GM18870 (cell line): ENCODE data around the gene CACNA1C.
"Not testable (repeated sequence)": the region's sequence is repeated elsewhere in the genome, so short reads cannot be mapped to it uniquely, and the experiment has no call there.

Experiments
- ATAC-seq: cut with Tn5 transposase; IDR thresholded peaks from one replicate; pipeline ENCODE4 v1.9.1; 2021; ENCODE audit warnings: moderate library complexity; ENCODE audit not compliant: unreplicated experiment

Gene CACNA1C

DNA sequence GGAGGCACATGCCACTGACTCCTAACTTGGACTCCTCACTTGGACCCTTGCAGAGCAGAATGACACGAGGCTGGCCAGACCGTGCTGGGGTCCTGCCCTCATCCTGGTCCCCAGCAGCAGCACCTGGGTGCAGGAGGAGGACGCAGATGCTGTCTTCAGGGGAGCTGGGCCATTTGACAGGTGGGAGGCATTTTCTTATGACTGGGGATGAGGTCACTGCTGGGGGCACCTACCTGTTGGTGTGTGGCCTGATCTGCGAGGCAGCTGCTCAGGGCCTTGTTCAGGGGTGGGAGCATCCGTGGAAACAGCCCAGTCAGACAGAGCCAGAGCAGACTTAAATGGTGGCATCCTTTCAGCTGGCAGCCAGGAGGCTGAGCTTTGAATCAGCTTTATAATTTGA is 57.3 kb downstream of the CACNA1C start:
- no peak for ATAC-seq

DNA sequence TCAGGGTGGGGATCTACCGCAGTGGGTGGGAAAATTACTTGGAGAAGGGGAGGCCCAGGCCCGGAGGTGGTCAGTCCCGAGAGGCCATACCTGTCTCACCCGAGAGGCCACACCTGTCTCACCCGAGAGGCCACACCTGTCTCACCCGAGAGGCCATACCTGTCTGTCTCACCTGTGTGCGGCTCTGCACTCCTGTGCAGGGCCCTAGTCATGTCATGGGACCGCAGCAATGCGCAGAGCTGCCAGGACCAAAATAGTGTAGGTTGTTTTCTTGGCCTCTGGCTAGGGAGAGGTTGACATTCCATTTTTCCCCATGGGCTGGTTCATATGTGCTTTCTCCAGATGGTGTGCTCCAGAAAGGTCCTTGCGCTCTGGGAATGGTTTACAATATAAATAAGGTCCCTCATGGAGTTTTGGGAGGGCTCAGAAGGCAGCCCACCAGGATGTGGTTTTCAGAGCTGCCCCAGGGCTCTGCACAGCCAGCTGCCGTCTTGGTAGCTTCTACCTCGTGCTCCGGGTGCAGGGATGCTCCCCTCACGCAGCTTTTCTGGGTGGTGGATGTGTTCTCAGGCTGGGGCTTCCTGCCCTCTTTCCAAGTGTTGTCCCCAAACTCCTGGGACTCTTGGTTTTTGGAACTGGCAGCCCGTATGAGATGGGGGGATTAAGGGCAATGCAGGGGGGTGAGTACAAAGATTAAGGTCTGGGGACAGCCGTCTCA is 58.2 kb downstream of the CACNA1C start:
- ATAC-seq, result no peak

DNA sequence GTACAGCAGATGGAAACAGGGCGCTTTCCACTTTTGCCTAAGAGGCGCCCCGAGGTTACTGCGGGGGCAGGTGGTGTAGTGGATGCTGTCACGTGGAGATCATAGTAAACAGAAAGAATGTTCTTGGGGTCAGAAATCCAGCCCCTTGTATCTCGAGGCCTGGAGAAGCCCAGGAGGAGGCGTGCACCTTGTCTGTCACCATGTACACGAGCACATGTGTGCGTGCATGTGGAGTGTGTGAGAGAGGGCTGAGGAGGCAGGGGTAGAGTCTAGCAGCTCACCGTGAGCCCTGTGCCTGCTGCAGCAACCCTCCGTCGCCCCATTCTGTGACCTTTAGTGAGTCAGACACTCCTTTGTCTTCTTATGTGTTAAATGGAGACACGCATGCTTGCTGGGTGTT is 59.0 kb downstream of the CACNA1C start:
- ATAC-seq, result no peak

DNA sequence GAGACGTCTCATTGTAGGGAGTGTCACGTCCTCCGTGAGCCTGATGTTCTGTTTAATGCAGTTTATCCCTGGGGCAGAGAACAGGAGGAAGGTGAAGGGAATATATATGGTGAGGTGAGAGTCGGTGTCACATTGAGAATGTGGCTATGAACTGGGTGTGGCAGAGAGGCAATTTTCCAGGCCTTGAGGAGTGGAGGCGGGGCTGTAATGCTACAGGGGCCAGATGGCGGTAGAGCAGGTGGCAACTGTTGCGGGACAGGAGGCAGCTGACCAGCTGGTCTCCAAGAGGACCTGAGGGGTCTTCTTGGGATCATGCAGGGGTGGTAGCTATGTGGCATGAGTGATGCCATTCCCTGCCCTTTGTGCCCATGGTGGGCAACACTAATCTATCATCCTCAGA is 59.6 kb downstream of the CACNA1C start:
- no peak for ATAC-seq

DNA sequence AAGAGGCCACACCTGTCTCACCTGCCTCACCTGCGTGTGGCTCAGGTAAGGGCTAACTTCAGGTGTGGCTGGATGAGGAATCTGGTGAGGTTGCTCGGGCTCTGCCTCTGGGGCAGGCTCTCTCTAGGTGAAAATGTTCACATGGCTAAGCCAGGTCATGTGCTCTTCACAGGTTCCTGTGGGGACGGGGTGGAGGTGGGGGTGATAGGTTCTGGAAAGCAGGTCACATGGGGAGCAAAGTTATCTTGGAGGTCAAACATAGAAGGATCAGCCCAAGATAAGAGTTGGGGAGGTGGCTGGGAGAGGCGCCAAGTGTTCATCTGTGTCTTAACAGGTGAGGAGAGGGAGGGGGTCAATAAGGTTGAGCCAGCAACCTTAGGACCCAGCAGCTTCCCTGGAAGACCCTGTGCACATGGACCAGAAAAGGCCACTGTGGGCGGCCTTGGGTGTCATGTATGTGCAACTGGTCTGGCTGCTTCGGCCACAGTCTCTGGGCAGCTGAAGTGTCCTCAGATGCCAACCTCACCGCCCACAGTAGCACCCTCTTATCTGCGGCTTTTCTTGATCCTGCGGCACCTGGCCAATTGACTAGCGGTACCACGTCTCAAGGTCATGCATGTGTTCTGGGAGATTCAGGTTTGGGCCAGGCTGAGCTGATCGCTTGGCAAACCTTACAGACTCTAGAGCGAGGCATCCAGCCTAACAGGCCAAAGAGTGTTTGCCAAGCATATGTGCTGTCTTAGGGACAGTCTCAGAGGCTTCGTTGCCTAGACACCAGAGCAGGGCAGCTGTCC is 60.5 kb downstream of the CACNA1C start:
- no peak for ATAC-seq

DNA sequence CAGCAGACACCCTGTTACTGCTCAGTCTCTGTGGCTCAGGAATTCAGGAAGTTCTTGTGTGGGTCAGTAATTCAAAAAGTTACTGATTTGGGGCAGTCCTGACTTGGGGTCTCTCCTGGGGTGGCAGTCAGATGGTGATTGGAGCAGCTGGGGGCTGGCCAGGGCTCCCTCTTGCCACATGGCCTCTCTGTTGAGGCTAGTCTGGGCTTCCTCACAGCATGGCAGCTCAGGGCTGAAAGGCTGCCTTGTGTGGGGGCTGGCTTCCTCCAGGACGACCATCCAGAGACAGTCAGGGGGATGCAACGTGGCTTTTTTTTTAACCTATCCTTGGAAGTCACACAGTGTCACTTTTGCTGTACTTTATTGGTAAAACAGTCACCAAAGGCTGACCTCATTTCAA is 61.3 kb downstream of the CACNA1C start:
- no peak for ATAC-seq

DNA sequence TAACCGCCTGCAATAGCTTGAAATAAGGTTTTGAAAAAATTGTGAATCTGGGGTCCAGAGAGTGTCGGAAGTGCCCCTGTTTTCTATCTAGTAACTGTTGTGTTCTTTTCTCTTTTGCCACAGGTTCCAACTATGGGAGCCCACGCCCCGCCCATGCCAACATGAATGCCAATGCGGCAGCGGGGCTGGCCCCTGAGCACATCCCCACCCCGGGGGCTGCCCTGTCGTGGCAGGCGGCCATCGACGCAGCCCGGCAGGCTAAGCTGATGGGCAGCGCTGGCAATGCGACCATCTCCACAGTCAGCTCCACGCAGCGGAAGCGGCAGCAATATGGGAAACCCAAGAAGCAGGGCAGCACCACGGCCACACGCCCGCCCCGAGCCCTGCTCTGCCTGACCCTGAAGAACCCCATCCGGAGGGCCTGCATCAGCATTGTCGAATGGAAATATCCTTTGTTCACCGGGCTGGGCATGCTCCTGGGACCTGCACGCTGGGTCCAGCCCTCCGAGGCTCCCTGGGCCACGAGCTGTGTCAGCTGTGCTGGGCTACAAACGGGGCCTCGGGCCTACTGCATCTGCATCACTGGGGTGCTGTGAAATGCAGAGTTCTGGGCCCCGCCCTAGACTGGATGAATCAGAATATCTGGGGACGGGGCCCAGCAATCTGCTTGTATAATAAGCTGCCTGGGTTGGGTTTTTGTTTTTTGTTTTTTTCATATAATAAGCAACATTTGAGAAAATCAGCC is 62.5 kb downstream of the CACNA1C start:
- no peak for ATAC-seq

DNA sequence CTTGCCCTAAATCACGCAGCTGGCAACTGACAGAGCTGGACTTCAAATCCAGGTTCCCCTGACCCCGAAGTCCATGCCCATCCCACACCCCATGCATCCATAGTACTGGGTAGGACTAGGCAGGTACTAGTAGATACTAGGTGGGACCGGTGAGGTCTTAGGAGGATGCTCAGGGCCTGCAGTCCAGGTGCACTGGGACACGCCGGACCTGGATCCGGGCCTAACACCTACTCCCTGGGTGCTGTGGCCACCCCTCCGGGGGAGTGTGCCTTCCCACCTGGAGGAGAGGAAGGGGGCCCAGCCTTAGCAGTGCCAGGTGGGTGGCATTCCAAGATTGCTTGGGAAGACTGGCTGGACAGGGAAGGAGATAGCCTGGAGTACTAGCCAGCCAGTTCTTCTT is 64.8 kb downstream of the CACNA1C start:
- no peak for ATAC-seq

DNA sequence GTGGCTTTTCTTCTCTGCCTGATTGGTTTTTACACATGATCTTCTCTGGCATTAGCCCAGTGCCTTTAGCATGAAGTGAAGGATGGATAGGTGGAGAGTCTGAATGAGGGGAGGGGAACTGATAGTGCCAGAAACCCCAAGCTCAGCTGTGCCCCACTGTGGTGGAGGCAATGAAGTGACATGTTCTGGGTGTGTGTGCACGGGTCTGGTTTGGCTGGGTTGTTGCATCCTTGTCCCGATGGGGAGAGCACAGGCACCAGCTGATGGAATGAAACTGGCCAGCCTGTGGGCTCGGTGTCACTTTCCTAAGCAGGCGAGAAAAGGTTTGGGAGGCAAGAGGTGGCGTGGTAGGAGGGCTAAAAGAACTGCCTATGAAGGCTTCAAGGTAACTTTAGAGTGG is 65.3 kb downstream of the CACNA1C start:
- no peak for ATAC-seq

DNA sequence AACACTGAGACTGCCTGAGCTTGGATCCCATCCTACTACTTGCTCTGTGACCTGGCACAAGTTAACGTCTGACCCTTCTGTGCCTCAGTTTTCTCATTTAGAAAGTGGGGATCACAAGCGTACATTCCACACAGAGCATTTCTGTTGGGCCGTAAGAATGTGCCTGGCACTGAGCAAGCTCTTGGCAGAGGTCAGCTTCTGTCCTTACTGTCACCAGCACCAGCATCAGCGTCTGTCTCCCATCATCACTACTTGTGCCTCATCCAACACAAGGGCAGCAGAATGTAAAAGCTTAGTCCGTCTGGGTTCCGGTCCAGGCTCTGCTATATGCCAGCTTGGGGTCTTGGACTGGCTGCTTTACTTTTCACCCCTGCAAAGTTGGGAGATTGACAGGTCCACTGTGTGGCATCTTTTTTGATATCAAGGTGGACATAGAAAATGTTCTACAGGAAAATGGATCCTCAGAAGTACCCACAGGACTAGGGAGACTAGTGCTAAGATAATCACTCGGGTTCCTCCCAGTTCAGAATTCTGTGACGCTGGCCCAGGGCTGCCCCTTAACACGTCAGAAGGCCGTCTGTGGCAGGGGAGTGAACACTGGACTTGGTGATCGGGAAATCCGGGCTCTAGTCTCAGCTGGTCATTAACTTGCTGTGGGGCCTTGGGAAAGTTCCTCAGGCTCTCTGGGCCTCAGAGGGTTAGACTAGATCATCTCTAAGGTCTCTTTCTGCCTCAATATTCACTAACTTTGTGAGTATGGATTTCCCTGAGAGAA is 65.9 kb downstream of the CACNA1C start:
- no peak for ATAC-seq

DNA sequence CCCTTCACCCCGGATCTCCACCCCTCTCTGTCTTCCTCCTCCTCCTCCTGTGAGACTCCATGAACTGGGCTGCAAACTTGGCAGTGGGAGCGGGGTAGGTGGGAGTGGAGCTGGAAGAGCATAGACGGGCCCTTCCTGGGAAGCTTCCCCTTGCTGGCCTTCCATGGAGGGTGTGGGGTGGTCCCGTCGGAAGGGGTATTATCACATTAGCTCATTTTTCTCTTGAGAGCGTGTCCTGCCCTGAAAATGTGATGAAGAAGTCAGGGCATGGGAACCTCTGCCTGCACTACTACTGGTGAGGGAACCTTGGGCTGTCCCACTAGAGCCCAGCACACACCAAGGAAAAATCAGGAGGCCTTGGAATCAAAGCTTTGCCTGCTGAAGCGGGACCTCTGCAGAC is 66.5 kb downstream of the CACNA1C start:
- no peak for ATAC-seq

DNA sequence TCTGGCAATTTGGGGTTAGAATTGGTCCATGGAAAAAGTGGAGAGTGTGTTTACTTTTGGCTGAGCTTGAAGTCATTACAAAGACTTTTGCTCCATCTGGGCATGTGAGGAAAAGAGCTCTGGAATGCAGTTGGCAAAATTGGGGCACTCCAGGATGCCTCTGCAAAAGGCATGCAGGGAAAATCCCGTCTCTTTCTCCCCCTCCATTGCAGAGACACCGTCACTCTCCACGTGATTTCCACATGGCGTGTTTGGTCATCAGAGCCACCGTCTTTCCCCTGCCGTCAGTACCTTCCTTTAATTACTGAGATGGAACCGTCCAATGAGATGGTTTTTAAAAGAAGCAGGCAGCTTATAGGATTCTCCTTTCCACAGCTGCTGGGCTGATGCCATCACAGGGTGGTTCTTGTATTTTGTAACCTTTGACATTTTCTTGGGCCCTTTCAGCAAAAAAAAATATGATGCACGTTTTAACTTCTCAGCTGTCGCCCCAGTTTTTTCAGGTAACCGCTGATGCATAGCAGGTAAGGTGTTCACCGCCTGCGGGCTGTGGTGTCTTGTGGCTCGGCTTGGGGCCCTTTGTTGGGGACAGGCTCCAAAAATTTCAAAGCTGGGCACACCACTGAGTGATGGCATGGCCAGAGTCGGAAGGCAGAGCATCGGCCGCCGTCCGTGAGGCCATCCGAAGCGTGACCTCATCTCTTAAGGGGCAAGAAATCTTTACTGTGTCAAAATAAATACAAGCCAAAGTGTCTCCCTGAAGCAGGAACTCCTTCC is 68.4 kb downstream of the CACNA1C start:
- no peak for ATAC-seq

DNA sequence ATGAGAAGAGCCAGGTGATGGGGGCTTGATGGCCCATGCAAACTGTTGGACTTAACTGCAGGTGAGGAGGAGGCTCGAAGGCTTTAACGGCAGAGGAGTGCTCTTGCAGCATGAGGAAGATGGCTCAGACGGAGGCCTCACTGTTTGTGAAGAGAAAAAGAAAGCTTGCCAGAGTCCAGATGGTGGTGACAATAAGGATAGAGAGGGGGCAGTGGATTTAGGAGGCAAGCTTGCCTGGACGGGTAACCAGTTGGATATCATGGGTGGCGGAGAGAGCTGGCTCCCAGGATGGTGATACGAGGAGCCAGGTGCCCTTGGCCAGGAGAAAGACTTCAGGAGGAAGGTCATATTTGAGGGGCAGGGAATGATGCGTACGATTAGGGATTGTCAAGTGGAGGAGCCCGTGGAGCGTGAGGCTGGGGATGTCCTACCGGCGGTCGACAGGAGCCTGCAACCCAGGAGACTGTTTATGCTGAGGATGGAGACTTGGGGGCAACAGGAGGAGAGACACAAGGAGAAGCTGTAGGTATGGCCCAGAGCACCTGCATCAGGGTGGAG is 71.8 kb downstream of the CACNA1C start:
- ATAC-seq, result no peak

DNA sequence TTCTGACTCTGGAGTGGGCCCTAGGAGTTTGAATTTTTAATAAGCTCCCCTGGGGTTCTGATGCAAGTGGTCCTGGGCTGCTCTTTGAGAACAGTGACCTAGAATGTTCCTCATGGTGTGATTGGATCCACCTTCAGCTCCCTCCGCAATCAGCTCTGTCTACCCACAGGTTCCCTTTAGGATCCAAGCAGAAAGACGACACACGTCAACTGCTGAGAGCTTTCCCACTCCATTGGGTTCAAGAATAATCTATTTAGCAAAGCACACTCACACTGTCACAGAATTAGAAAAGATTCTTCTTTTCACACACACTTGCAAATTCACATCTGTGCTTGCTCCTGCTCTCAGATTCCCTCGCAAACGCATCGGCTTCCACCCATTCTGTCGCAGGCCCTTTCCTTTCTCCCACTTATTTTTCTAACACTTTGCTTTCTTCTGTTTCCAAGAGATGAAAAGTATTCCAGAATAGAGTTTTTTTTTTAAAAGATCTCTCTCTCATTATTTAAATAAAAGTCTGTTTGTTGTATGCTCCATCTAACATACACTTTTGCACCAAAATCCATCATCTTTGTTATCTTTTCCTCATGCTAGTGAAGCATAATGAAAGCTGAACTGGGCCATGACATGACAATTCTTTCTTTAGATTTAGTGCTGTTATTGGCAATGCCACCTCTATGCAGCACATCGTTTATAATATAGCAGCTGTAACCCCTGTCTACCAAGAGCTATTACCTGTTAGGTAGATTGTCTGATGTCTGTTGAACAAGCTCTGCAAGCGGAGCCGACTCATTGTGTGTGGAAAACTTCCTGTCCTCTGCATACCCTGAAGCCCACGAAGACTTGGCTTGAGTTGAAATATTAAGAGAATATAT is 73.1 kb downstream of the CACNA1C start:
- no peak for ATAC-seq

DNA sequence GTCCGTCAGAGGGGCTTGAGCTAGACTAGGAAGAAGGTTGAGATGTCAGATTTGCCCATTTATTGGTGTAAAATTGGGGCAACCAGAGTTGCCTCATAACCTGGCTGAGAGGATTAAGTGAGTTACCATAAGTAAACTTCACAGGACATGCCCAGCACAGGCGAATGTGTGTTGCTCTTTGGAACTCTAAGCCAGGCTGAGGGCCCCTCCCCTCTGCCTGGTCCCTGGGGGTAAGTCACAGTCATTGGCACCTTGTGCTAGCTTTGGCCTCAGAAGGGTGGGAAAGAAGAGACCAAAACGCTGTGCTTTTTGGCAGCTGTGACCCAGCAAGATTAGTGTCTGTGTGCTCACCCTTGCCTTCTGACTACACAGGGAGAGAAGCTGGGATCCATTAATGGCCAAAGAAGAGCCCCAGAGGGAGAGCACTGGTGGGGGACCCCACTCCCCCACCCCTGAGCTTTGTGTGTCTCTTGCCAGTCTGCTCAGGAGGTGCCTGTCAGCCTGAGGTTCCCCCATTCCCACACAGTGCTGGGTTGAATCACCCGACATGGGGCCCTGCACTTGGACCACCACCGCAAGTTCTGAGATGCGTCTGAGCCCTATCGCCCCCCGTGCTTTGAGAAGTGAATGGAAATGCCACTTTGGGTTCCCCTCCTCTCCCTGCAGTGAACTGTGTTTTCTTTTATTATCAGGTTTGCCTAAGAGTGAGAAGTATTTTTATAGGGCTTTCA is 74.1 kb downstream of the CACNA1C start:
- ATAC-seq, result no peak

DNA sequence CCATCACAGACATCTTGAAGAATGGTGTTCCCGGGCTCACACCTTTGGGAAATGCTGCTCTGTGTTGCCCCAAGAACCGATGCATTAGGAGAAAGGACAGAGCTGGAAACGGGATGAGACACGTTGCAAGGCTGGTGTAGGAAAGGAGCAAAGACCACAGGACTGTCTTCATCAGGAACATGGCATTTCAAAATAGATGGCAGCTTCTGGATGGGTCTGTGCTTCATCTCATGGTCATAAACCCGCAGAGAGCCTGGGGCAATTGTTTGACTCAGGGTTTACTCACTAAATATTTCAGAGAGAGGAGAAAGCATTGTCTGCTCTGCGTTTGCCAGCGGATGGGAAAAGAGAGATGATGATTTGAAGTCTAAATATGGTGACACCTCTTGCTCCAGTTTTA is 76.3 kb downstream of the CACNA1C start:
- no peak for ATAC-seq

DNA sequence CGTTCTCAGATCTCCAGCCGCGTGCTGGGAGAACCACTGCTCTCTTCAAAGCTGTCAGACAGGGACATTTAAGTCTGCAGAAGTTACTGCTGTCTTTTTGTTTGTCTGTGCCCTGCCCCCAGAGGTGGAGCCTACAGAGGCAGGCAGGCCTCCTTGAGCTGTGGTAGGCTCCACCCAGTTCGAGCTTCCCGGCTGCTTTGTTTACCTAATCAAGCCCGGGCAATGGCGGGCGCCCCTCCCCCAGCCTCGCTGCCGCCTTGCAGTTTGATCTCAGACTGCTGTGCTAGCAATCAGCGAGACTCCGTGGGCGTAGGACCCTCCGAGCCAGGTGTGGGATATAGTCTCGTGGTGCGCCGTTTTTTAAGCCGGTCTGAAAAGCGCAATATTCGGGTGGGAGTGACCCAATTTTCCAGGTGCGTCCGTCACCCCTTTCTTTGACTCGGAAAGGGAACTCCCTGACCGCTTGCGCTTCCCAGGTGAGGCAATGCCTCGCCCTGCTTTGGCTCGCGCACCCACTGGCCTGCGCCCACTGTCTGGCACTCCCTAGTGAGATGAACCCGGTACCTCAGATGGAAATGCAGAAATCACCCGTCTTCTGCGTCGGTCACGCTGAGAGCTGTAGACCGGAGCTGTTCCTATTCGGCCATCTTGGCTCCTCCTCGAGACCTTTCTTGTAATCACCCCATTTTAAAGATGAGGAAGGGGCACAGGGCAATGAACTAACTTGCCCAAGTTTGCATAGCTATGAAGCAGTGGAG is 83.1 kb downstream of the CACNA1C start:
- not testable (repeated sequence) for ATAC-seq

DNA sequence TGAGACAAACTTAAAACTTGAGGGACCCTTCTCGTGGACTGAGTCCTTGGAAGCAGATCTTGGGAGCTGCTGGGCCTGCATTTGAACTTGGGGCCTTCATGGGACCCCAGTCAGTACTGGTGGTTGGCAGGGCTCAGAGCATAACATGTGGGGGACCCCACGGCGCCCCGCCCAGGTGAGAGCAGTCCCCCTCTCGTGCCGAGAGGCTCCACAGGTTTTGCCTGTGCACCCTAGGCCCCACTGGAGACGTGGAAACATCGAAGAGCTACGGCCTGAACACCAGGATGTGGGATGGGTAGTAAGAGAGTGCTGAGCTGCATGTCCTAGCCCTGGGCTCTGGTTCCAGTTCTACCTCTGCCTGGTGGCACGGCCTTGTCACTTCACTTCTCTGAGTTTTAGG is 84.1 kb downstream of the CACNA1C start:
- ATAC-seq, result no peak
